Endothelial cell of umbilical vein (primary cell): ENCODE measurements around the gene OPCML. TPM values are rescaled to one million over a fixed set of nuclear protein-coding genes. Genes with fewer than 3 reads are reported as not detected.

Experiments
- BruUV-seq: library from RNA; stranded (reverse); fragments of 400-500 nt; replicated peaks from 2 replicates; lab custom pipeline; 2021; lab: Mats Ljungman, UMichigan
- CTCF ChIA-PET: fragments of 300-600, 350-600 bp; sonication (Branson Sonifier 250); formaldehyde crosslinking; loops from one replicate; lab custom pipeline; 2021; ENCODE audit warnings: antibody characterized with exemption, inconsistent platforms; lab: Charles Lee
- POLR2A ChIA-PET: fragments of 300-600, 350-600 bp; sonication (Branson Sonifier 250); formaldehyde crosslinking; loops from one replicate; lab custom pipeline; 2021; ENCODE audit warnings: antibody characterized with exemption, inconsistent platforms; lab: Charles Lee
- DNase-seq: peaks from one replicate; pipeline ENCODE4 v3.0.0-alpha.2; 2011; ENCODE audit warnings: low read depth, low spot score
- FAIRE-seq: peaks from 2 replicates; lab custom pipeline; 2011; peaks lifted over from hg19 to GRCh38; lab: Jason Lieb, UNC
- H2AFZ ChIP-seq: 2 replicates; pipeline ENCODE4 v1.6.0; 2012; ENCODE audit warnings: low read depth, low read length, control low read depth, inconsistent platforms
- H3K27ac ChIP-seq: 2 replicates; pipeline ENCODE4 v1.5.1; 2011; ENCODE audit warnings: low read depth, mild to moderate bottlenecking, control low read depth, low read length, moderate library complexity; ENCODE audit not compliant: insufficient read depth
- H3K27me3 ChIP-seq, 2 experiments: 2 replicates each; pipeline versions ENCODE4 v1.6.0 to v1.6.1; 2011; ENCODE audit warnings: low read length in 2 of 2, mixed read lengths in 1 of 2; ENCODE audit not compliant: control insufficient read depth in 2 of 2, insufficient read depth in 2 of 2
- H3K36me3 ChIP-seq, 2 experiments: 2 replicates in 1 of 2; 3 replicates in 1 of 2; pipeline ENCODE4 v1.5.1; 2011; ENCODE audit warnings: low read length in 2 of 2, mild to moderate bottlenecking in 1 of 2, moderate library complexity in 1 of 2; ENCODE audit not compliant: control insufficient read depth in 2 of 2, insufficient read depth in 2 of 2; ENCODE audit errors: extremely low read depth in 1 of 2
- H3K4me1 ChIP-seq: 3 replicates; pipeline ENCODE4 v1.5.1; 2011; ENCODE audit warnings: mild to moderate bottlenecking, low read length; ENCODE audit not compliant: control insufficient read depth, insufficient read depth; ENCODE audit errors: extremely low read depth
- H3K4me2 ChIP-seq: 2 replicates; pipeline ENCODE4 v1.6.1; 2011; ENCODE audit warnings: low read length, control low read depth, mixed read lengths; ENCODE audit not compliant: insufficient read depth
- H3K4me3 ChIP-seq, 3 experiments: fragments of 200-600 bp in 1 of 3; sonication (generic), shearing (Covaris generic) in 1 of 3; replicated peaks in 1 of 3; 2 replicates each; pipeline ENCODE4 v1.5.1; 2011 to 2016; ENCODE audit warnings: control low read depth in 3 of 3, low read length in 3 of 3, mild to moderate bottlenecking in 2 of 3, inconsistent platforms in 1 of 3, low read depth in 1 of 3, moderate library complexity in 1 of 3; ENCODE audit not compliant: insufficient read depth in 1 of 3
- H3K79me2 ChIP-seq: 2 replicates; pipeline ENCODE4 v1.6.0; 2012; ENCODE audit warnings: low read length, inconsistent platforms; ENCODE audit not compliant: control insufficient read depth, insufficient read depth
- H3K9ac ChIP-seq: replicated peaks from 2 replicates; pipeline ENCODE3; 2011; ENCODE audit warnings: low read length, control low read depth; ENCODE audit not compliant: insufficient read depth; ENCODE audit errors: extremely low read depth
- H3K9me1 ChIP-seq: replicated peaks from 3 replicates; pipeline ENCODE4 v1.6.0; 2011; ENCODE audit warnings: mild to moderate bottlenecking, low read length; ENCODE audit not compliant: control insufficient read depth, insufficient read depth; ENCODE audit errors: extremely low read depth
- H3K9me3 ChIP-seq: replicated peaks from 2 replicates; pipeline ENCODE4 v1.5.1; 2012; ENCODE audit warnings: low read length, inconsistent platforms; ENCODE audit not compliant: control insufficient read depth, insufficient read depth
- H4K20me1 ChIP-seq: replicated peaks from 2 replicates; pipeline ENCODE3; 2011; ENCODE audit warnings: mild to moderate bottlenecking, low read length; ENCODE audit not compliant: control insufficient read depth, insufficient read depth; ENCODE audit errors: extremely low read depth
- CTCF ChIP-seq, 2 donors: IDR thresholded peaks; 1 replicate in 1 of 2; 2 replicates in 1 of 2; pipeline ENCODE4 v1.5.1; 2011; ENCODE audit warnings: low read length in 2 of 2, mild to moderate bottlenecking in 2 of 2, moderate library complexity in 2 of 2, control low read depth in 1 of 2, inconsistent platforms in 1 of 2, low read depth in 1 of 2; ENCODE audit not compliant: insufficient read depth in 1 of 2; ENCODE audit errors: extremely low read depth in 1 of 2
- EZH2 ChIP-seq: IDR thresholded peaks from 2 replicates; pipeline ENCODE4 v1.6.1; 2012; ENCODE audit warnings: borderline replicate concordance, low read depth, mild to moderate bottlenecking, moderate library complexity, low read length, inconsistent platforms; ENCODE audit not compliant: severe bottlenecking
- FOS ChIP-seq: IDR thresholded peaks from 2 replicates; pipeline ENCODE4 v1.6.1; 2011; ENCODE audit warnings: mild to moderate bottlenecking, low read length, moderate library complexity, borderline replicate concordance; ENCODE audit not compliant: insufficient read depth
- GATA2 ChIP-seq: IDR thresholded peaks from 2 replicates; pipeline ENCODE4 v1.7.0; 2011; ENCODE audit warnings: low read depth, mild to moderate bottlenecking, moderate library complexity, mixed read lengths, low read length; ENCODE audit not compliant: insufficient read length, insufficient read depth
- JUN ChIP-seq: IDR thresholded peaks from 2 replicates; pipeline ENCODE4 v1.6.1; 2011; ENCODE audit warnings: borderline replicate concordance, low read depth; ENCODE audit not compliant: insufficient read length, insufficient read depth
- MAX ChIP-seq: IDR thresholded peaks from 2 replicates; pipeline ENCODE4 v1.6.1; 2011; ENCODE audit not compliant: insufficient read depth, insufficient read length
- MYC ChIP-seq: IDR thresholded peaks from one replicate; pipeline ENCODE4 v1.6.1; 2011; ENCODE audit warnings: mild to moderate bottlenecking, low read depth, low read length
- POLR2A ChIP-seq: IDR thresholded peaks from 2 replicates; pipeline ENCODE4 v1.6.1; 2012; ENCODE audit warnings: low read depth, mild to moderate bottlenecking, control low read depth, low read length
- POLR2AphosphoS5 ChIP-seq: IDR thresholded peaks from 2 replicates; pipeline ENCODE4 v1.6.1; 2012; ENCODE audit warnings: low read depth, mild to moderate bottlenecking, control low read depth, low read length, moderate library complexity; ENCODE audit not compliant: insufficient read depth
- dilution Hi-C: fragments of 300-500 bp; cut with MboI; formaldehyde crosslinking; loops from one replicate; pipeline ENCODE4 v1.15.0; 2019; ENCODE audit warnings: low sequenced_read_pairs; ENCODE audit not compliant: extremely low pct_ligation_motif_present
- intact Hi-C: fragments of 100-400 bp; cut with micrococcal nuclease; formaldehyde crosslinking; loops from one replicate; pipeline ENCODE4 v1.10.0; 2022
- polyA plus RNA-seq, 4 experiments: library from polyadenylated mRNA; depleted of rRNA in 3 of 4; stranded (reverse) in 3 of 4; unstranded in 1 of 4; fragments of >200 nt; gene quantifications; 2 replicates each; pipeline versions ENCODE4 v1.2.1 to v1.2.3, GENCODE V29; 2011 to 2012; ENCODE audit warnings: missing spikeins in 1 of 4
- total RNA-seq: library from RNA; stranded (reverse); gene quantifications from 2 replicates; pipeline ENCODE4 v1.2.3, GENCODE V29; 2021

OPCML gene
- total and polyA plus RNA-seq, 2 donors (not counting 3 experiments of a cell fraction or from before 2014, with no cell fraction given) = not detected

- ChIA-PET CTCF (interaction anchor here (0.7 kb wide), 1 partner anchor 31 kb away, joined by 3 read pairs; no protein-coding TSS in a partner anchor), POLR2A (no interaction called here)
- BruUV-seq = no TSS peak
- Histone ChIP-seq H3K4me1 (no peaks in the 10 kb centered on the region), H2AFZ (no peak overlapping the region), H3K79me2 (no peaks in the 10 kb centered on the region), H4K20me1 (no peaks in the 10 kb centered on the region), H3K27ac (no peak overlapping the region), H3K36me3 (no peaks in the 10 kb centered on the region), H3K27me3 (no peaks in the 10 kb centered on the region), H3K4me2 (no peak overlapping the region), H3K4me3 (no peak overlapping the region), H3K9me3 (no peaks in the 10 kb centered on the region), H3K9me1 (no peaks in the 10 kb centered on the region), H3K9ac (no peak overlapping the region)
- TF ChIP-seq POLR2A (no peak), CTCF (IDR thresholded peaks at IDR 0.05; ENCODE audit: extremely low read depth in 1 of 2, insufficient read depth in 1 of 2, low read depth in 1 of 2, low read length in 2 of 2) (no peak), FOS (no peak), POLR2AphosphoS5 (no peak), JUN (no peak), MYC (no peak), MAX (no peak), EZH2 (no peak), GATA2 (no peak)
- no peak for DNase-seq
- intact Hi-C loops = no loop called here
- FAIRE-seq = no peak
- dilution Hi-C loops = no loop called here
Observed at GRCh38 chr11:132910011-132910760, 622.1 kb downstream of the OPCML start.
